Right atrium auricular region (tissue), 2 donors: ENCODE data around the gene OAT. TPM values are rescaled to one million over a fixed set of nuclear protein-coding genes. Genes with fewer than 3 reads are reported as not detected.
A peak's percentile ranks its signal among the peaks of the same experiment; 100 is the strongest.

Experiments
- DNase-seq: peaks from one replicate; pipeline ENCODE4 v3.0.0-alpha.2; 2019; ENCODE audit warnings: low spot score
- H3K27ac ChIP-seq, 2 donors: fragments of 200-600 bp; sonication (generic); 1 replicate in 1 of 2; 2 replicates in 1 of 2; pipeline ENCODE4 v1.5.1; 2016 to 2019
- H3K27me3 ChIP-seq, 2 donors: fragments of 200-600 bp; sonication (generic); one replicate each; pipeline versions ENCODE4 v1.5.1 to v1.6.0; 2017 to 2019
- H3K36me3 ChIP-seq: fragments of 200-600 bp; sonication (generic); one replicate; pipeline ENCODE4 v1.5.1; 2016
- H3K4me1 ChIP-seq, 2 donors: fragments of 200-600 bp; sonication (generic); one replicate each; pipeline versions ENCODE4 v1.5.1 to v1.6.0; 2017 to 2019
- H3K4me3 ChIP-seq, 2 donors: fragments of 200-600 bp; sonication (generic); 1 replicate in 1 of 2; 2 replicates in 1 of 2; pipeline ENCODE4 v1.5.1; 2017 to 2019; ENCODE audit warnings: mild to moderate bottlenecking in 1 of 2, moderate library complexity in 1 of 2
- H3K9me3 ChIP-seq, 2 donors: fragments of 200-600 bp; sonication (generic); one replicate each; pipeline ENCODE4 v1.5.1; 2019
- total RNA-seq, 2 donors: library from RNA; depleted of rRNA; stranded (reverse); fragments of >200 nt; gene quantifications; one replicate each; pipeline ENCODE4 v1.1.0, GENCODE V29; 2016
- TF ChIP-seq, protein P1 (sequence below), 2 donors: fragments of 200-600 bp; sonication (generic); IDR thresholded peaks; one replicate each; pipeline ENCODE4 v1.5.1; 2019; ENCODE audit warnings: antibody characterized with exemption in 2 of 2

Gene OAT
- 10 to 100 TPM; 42.1 to 49.8 TPM for total RNA-seq

DNA sequence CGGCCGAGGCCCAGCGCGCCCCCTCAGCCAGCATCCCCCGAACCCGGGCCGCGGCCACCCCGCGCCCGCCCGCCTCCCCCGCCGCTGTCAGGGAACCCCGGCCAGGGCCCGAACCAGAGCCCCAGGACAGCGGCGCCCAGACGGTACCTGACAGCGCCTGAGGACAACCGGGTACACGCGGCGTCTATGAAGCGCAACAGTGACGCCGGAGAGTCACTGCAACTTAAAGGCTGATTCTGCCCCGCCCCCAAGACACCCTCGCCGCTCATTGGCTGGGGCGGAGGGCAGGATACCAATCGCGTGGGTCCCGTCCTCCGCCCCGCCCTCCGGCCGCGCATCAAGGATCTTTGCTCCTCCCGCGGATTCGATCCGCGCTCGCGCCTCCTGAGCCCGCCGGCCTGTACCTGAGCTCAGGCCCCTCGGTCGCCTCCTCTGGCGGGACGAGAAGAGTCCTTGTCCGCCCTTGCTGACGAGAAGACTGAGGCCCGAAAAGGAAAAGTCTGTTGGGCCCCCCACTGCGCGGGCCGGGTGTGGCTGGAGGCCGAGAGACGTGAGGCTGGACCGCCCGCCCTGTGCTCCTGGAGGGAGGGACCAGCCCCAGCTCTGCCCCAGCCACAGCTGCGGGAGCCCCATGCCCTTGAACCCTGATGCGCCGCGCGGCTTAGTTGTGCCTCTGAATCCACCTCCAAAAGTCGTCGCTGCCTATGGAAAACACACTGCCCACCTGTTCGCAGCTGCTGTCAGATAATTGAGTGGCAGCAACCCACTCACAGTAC, at the start of gene OAT:
OAT (minus strand) TSS at position 198 of the 776 bp plus-strand sequence. CDS start 6,752 bp downstream, outside the sequence.
- no peaks in the 10 kb centered on the region for H3K9me3 ChIP-seq
- DNase-seq: peak; percentile 98
- H3K36me3 ChIP-seq: no peaks in the 10 kb centered on the region
- no peaks in the 10 kb centered on the region for H3K27me3 ChIP-seq
- H3K27ac ChIP-seq: peak within 1 kb of the TSS; percentile 92 to 94
- H3K4me3 ChIP-seq: peak within 1 kb of the TSS; percentile 78 to 91
- H3K4me1 ChIP-seq: peaks cover 0 to 36% of the 10 kb centered on the region in 2 donors
- TF ChIP-seq, protein P1, sequence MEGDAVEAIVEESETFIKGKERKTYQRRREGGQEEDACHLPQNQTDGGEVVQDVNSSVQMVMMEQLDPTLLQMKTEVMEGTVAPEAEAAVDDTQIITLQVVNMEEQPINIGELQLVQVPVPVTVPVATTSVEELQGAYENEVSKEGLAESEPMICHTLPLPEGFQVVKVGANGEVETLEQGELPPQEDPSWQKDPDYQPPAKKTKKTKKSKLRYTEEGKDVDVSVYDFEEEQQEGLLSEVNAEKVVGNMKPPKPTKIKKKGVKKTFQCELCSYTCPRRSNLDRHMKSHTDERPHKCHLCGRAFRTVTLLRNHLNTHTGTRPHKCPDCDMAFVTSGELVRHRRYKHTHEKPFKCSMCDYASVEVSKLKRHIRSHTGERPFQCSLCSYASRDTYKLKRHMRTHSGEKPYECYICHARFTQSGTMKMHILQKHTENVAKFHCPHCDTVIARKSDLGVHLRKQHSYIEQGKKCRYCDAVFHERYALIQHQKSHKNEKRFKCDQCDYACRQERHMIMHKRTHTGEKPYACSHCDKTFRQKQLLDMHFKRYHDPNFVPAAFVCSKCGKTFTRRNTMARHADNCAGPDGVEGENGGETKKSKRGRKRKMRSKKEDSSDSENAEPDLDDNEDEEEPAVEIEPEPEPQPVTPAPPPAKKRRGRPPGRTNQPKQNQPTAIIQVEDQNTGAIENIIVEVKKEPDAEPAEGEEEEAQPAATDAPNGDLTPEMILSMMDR (IDR thresholded peaks at IDR 0.05): no peak

DNA sequence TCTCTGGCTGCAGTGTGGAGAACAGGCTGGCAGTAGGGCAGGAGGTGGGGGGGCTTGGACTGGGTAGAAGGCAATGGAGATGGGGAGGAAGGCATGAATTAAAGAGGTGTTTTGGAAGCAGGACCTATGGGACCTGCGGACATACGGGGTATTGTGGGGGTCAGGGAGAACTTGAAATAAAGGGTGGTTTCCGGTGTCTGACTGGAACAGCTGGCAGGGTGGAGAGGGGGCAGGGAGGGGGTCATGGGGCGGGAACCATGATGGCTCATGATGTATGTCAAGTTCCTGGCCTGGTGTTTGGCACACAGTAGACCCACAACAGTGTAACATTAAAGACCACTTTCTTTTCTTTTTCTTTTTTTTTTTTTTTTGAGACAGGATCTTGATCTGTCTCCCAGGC, 48.4 kb upstream of the OAT start:
- no peaks in the 10 kb centered on the region for H3K9me3 ChIP-seq
- H3K4me1 ChIP-seq: peaks cover 0 to 24% of the 10 kb centered on the region in 2 donors
- H3K36me3 ChIP-seq: no peaks in the 10 kb centered on the region
- no peak for DNase-seq
- TF ChIP-seq, protein P1 (IDR thresholded peaks at IDR 0.05): no peak
- no peaks in the 10 kb centered on the region for H3K27me3 ChIP-seq
- no peak overlapping the region for H3K27ac ChIP-seq
- no peak overlapping the region for H3K4me3 ChIP-seq

DNA sequence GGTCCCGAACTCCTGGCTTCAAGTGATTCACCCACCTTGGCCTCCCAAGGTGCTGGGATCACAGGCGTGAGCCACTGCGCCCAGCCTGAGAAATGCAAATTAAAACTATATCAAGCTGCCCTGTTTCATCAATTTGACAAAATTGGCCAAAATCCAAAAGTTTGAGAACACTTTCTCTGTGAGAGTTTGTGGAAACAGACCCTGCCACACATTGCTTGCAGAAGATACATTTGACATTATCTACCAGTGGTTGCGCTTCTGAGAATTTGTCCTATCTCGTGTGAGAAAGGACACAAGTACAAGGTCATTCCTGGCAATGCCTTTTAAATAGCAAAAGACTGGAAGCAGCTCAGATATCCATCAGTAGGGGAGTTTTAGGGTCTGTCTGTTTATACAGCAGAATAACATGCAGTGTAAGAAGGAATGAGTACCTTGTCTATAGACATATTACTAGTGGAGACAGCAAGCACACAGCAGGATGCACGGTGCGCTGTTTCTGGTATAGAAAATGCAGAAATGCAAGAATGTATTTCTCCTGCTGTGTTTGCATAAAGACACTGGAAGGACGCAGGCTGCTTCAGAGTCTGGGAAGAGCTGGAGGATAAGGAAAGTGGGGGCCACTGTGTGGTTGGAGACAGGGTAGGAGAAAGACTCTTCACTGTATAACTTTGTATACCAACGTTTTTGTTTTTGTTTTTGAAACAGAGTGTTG, 47.2 kb upstream of the OAT start:
- Histone ChIP-seq H3K9me3 (no peaks in the 10 kb centered on the region), H3K4me3 (no peak overlapping the region), H3K27ac (peak overlapping the region in 1 of 2 donors; percentile 23), H3K4me1 (peaks cover 0 to 29% of the 10 kb centered on the region in 2 donors), H3K36me3 (no peaks in the 10 kb centered on the region), H3K27me3 (no peaks in the 10 kb centered on the region)
- TF ChIP-seq, protein P1 (IDR thresholded peaks at IDR 0.05): no peak
- DNase-seq: no peak

DNA sequence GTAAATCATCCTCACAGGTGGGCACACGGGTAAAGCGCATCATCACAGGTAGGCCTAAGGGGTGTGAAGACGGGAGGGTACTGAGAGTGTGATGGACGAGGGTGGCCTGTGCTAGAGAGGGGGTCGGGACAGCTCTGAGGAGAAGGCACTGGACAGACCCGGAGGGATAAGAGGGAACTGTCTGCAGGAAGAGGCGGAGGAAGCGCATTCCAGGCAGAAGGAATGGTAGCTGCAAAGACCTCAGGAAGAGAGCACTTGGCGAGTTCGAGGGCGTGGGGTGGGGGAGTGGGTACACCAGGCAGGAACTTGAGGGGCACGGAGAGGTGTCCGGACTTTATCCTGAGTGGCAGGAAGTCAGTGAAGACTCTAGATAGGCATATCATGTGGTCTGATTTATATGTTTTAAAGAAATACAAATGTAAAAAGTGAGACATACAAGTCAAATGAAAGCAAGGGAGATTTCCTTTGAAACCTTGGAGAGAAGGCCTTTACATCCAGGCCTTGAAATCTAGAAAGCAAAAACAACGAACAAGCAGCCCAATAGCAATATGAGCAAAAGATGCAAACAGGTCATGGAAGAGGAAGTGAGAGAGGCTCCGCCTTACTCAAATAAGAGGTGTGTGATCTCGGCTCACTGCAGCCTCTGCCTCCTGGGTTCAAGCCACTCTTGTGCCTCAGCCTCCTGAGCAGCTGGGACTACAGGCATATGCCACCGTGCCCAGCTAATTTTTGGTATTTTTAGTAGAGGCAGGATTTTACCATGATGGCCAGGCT, 46.5 kb upstream of the OAT start:
- Histone ChIP-seq H3K9me3 (no peaks in the 10 kb centered on the region), H3K4me1 (peaks cover 0 to 29% of the 10 kb centered on the region in 2 donors), H3K27me3 (no peaks in the 10 kb centered on the region), H3K36me3 (no peaks in the 10 kb centered on the region), H3K4me3 (no peak overlapping the region), H3K27ac (peak overlapping the region in 1 of 2 donors; percentile 23)
- no peak for DNase-seq
- TF ChIP-seq, protein P1 (IDR thresholded peaks at IDR 0.05): no peak

DNA sequence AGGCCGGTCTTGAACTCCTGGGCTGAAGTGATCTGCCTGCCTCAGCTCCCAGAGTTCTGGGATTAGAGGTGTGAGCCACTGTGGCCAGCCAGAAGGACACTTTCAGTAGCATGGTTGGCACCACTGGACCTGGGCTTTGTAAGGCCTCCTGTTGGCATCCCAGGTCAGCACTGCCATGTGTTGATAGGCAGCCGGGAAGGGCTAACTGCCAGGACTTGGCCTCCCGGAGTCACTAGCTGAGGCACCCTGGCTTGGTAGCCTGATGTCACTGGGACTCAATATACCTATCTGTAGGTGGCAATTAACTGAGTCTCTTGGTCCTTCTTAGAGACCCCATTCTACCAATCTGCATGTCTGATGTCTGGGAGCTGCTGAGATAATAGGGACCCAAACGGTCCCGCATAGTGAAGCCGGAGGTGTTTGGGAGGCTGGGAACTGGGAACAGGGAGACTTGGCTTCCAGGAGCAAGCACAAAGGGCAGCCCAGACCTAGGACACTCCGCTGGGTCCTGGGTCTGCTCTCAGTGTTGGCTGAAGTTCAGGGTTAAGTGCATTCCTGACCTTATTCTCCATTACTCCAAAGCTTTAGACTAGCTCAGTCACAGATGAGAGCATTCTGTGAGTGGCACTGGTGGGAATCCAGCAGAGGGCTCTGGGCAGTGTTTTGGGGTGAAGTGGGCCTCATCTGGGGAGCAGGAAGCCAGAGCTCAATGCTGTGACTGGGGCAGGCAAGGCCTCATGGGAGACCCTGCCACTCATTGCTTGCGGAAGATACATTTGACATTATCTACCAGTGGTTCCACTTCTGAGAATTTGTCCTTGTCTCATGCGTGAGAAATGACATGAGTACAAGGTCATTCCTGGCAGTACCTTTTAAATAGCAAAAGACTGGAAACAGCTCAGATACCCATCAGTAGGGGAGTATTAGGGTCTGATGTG, 45.6 kb upstream of the OAT start:
- TF ChIP-seq, protein P1 (IDR thresholded peaks at IDR 0.05): no peak
- Histone ChIP-seq H3K4me1 (peaks cover 0 to 29% of the 10 kb centered on the region in 2 donors), H3K4me3 (no peak overlapping the region), H3K27ac (peak overlapping the region; percentile 33 to 39), H3K36me3 (no peaks in the 10 kb centered on the region), H3K9me3 (no peaks in the 10 kb centered on the region), H3K27me3 (no peaks in the 10 kb centered on the region)
- DNase-seq: no peak
